Neural progenitor cell (in vitro differentiated cells): Measurements from ENCODE around the gene ID2. TPM values are rescaled to one million over a fixed set of nuclear protein-coding genes. Genes with fewer than 3 reads are reported as not detected.
A peak's percentile ranks its signal among the peaks of the same experiment; 100 is the strongest.

ENCODE experiments used
- DNase-seq: peaks from one replicate; pipeline ENCODE4 v3.0.0-alpha.2; 2016; ENCODE audit warnings: low spot score
- H2AFZ ChIP-seq: fragments of 200-600 bp; sonication (generic); replicated peaks from 2 replicates; pipeline ENCODE4 v1.6.1; 2016; ENCODE audit warnings: antibody characterized with exemption
- H3F3A ChIP-seq: fragments of 200-600 bp; sonication (generic); 2 replicates; pipeline ENCODE4 v1.6.1; 2016; ENCODE audit warnings: antibody characterized with exemption, low read depth
- H3K27ac ChIP-seq: fragments of 200-600 bp; sonication (generic); 2 replicates; pipeline ENCODE4 v1.5.1; 2016; ENCODE audit warnings: mild to moderate bottlenecking
- H3K27me3 ChIP-seq: fragments of 200-600 bp; sonication (generic); 2 replicates; pipeline ENCODE4 v1.6.1; 2016; ENCODE audit warnings: mild to moderate bottlenecking, moderate library complexity
- H3K36me3 ChIP-seq: fragments of 200-600 bp; sonication (generic); 2 replicates; pipeline ENCODE4 v1.5.1; 2016
- H3K4me1 ChIP-seq: fragments of 200-600 bp; sonication (generic); 2 replicates; pipeline ENCODE4 v1.6.1; 2016; ENCODE audit warnings: mixed run types
- H3K4me2 ChIP-seq: fragments of 200-600 bp; sonication (generic); 2 replicates; pipeline ENCODE4 v1.6.1; 2016
- H3K4me3 ChIP-seq: fragments of 200-600 bp; sonication (generic); 2 replicates; pipeline ENCODE4 v1.5.1; 2016
- H3K79me2 ChIP-seq: fragments of 200-600 bp; sonication (generic); 2 replicates; pipeline ENCODE4 v1.6.1; 2016; ENCODE audit warnings: low read depth
- H3K9ac ChIP-seq: fragments of 200-600 bp; sonication (generic); 2 replicates; pipeline ENCODE4 v1.6.1; 2016
- H3K9me3 ChIP-seq: fragments of 200-600 bp; sonication (generic); 2 replicates; pipeline ENCODE4 v1.5.1; 2016; ENCODE audit warnings: low read depth
- H4K20me1 ChIP-seq: fragments of 200-600 bp; sonication (generic); 2 replicates; pipeline ENCODE4 v1.6.1; 2016; ENCODE audit warnings: low read depth
- H3K27ac Mint-ChIP-seq: 3 replicates; pipeline ENCODE4 v1.8.0; 2021; ENCODE audit warnings: mixed read lengths
- H3K27me3 Mint-ChIP-seq: 2 replicates; pipeline ENCODE4 v1.8.0; 2022; ENCODE audit warnings: low read depth, mild to moderate bottlenecking, inconsistent platforms, moderate library complexity, mixed read lengths; ENCODE audit not compliant: insufficient read depth
- H3K36me3 Mint-ChIP-seq: 3 replicates; pipeline ENCODE4 v1.8.0; 2021; ENCODE audit warnings: mixed read lengths
- H3K4me1 Mint-ChIP-seq: 3 replicates; pipeline ENCODE4 v1.8.0; 2021; ENCODE audit warnings: mixed read lengths
- H3K4me3 Mint-ChIP-seq: 3 replicates; pipeline ENCODE4 v1.8.0; 2021; ENCODE audit warnings: mild to moderate bottlenecking, moderate library complexity, mixed read lengths
- H3K9me3 Mint-ChIP-seq: 3 replicates; pipeline ENCODE4 v1.8.0; 2020; ENCODE audit warnings: mixed read lengths
- CTCF ChIP-seq: fragments of 200-600 bp; sonication (generic); IDR thresholded peaks from 2 replicates; pipeline ENCODE4 v1.5.1; 2017; ENCODE audit warnings: antibody characterized with exemption, mild to moderate bottlenecking
- EZH2 ChIP-seq: fragments of 200-600 bp; sonication (generic); IDR thresholded peaks from 2 replicates; pipeline ENCODE4 v1.6.1; 2017; ENCODE audit warnings: antibody characterized with exemption, mild to moderate bottlenecking, moderate library complexity
- EZH2phosphoT487 ChIP-seq: fragments of 200-600 bp; sonication (generic); IDR thresholded peaks from 2 replicates; pipeline ENCODE4 v1.6.1; 2017; ENCODE audit warnings: antibody characterized with exemption
- total RNA-seq: library from RNA; depleted of rRNA; stranded (reverse); fragments of >200 nt; gene quantifications from 2 replicates; pipeline ENCODE4 v1.2.3, GENCODE V29; 2015; ENCODE audit warnings: low replicate concordance

The ID2 gene
- total RNA-seq, 1 donor from 2014 or later = 140 TPM

GRCh38 chr2:8661235-8661634 lies 20.6 kb upstream of the ID2 start:
- Mint-ChIP-seq H3K36me3 (no peaks in the 10 kb centered on the region), H3K9me3 (peaks cover 14% of the 10 kb centered on the region), H3K4me3 (no peak overlapping the region), H3K27me3 (peaks cover 14% of the 10 kb centered on the region), H3K4me1 (peaks cover 50% of the 10 kb centered on the region), H3K27ac (peak overlapping the region; percentile 39)
- Histone ChIP-seq H3K27ac (no peak overlapping the region), H3K9me3 (no peaks in the 10 kb centered on the region), H3K79me2 (no peaks in the 10 kb centered on the region), H3K4me1 (no peaks in the 10 kb centered on the region), H3F3A (peaks cover 2% of the 10 kb centered on the region), H3K9ac (no peak overlapping the region), H4K20me1 (no peaks in the 10 kb centered on the region), H3K4me3 (no peak overlapping the region), H3K36me3 (no peaks in the 10 kb centered on the region), H3K4me2 (no peak overlapping the region), H3K27me3 (no peaks in the 10 kb centered on the region), H2AFZ (no peak overlapping the region)
- no peak for TF ChIP-seq CTCF
- TF ChIP-seq EZH2phosphoT487 = no peak
- no peak for TF ChIP-seq EZH2
- no peak for DNase-seq

GRCh38 chr2:8661736-8662135 lies 20.1 kb upstream of the ID2 start:
- Histone ChIP-seq H3K9ac (no peak overlapping the region), H3K4me1 (no peaks in the 10 kb centered on the region), H3K27me3 (no peaks in the 10 kb centered on the region), H3K36me3 (no peaks in the 10 kb centered on the region), H3K9me3 (no peaks in the 10 kb centered on the region), H3K4me2 (no peak overlapping the region), H4K20me1 (no peaks in the 10 kb centered on the region), H3K79me2 (no peaks in the 10 kb centered on the region), H3F3A (no peaks in the 10 kb centered on the region), H3K4me3 (no peak overlapping the region), H2AFZ (no peak overlapping the region), H3K27ac (no peak overlapping the region)
- DNase-seq = no peak
- Mint-ChIP-seq H3K27me3 (peaks cover 11% of the 10 kb centered on the region), H3K9me3 (peaks cover 14% of the 10 kb centered on the region), H3K36me3 (no peaks in the 10 kb centered on the region), H3K4me1 (peaks cover 45% of the 10 kb centered on the region), H3K4me3 (no peak overlapping the region), H3K27ac (peak overlapping the region; percentile 39)
- TF ChIP-seq EZH2 (no peak), CTCF (no peak), EZH2phosphoT487 (no peak)

GRCh38 chr2:8662239-8662879 lies 19.5 kb upstream of the ID2 start:
- H3K9me3 Mint-ChIP-seq = peaks cover 14% of the 10 kb centered on the region
- no peaks in the 10 kb centered on the region for H3K36me3 Mint-ChIP-seq
- H3K4me1 ChIP-seq = no peaks in the 10 kb centered on the region
- no peak overlapping the region for H3K27ac ChIP-seq
- no peak for DNase-seq
- H3K4me2 ChIP-seq = no peak overlapping the region
- no peak overlapping the region for H3K9ac ChIP-seq
- no peaks in the 10 kb centered on the region for H4K20me1 ChIP-seq
- no peaks in the 10 kb centered on the region for H3K79me2 ChIP-seq
- H3K27ac Mint-ChIP-seq = peak overlapping the region; percentile 9
- H3K9me3 ChIP-seq = no peaks in the 10 kb centered on the region
- peaks cover 11% of the 10 kb centered on the region for H3K27me3 Mint-ChIP-seq
- H3K4me3 ChIP-seq = no peak overlapping the region
- H3K27me3 ChIP-seq = no peaks in the 10 kb centered on the region
- TF ChIP-seq EZH2 (no peak), EZH2phosphoT487 (no peak), CTCF (no peak)
- H3K4me1 Mint-ChIP-seq = peaks cover 40% of the 10 kb centered on the region
- H3K4me3 Mint-ChIP-seq = no peak overlapping the region
- H2AFZ ChIP-seq = no peak overlapping the region
- no peaks in the 10 kb centered on the region for H3F3A ChIP-seq
- H3K36me3 ChIP-seq = no peaks in the 10 kb centered on the region
